ENCODE data around the gene SLC66A2. TPM values are rescaled to one million over a fixed set of nuclear protein-coding genes. Genes with fewer than 3 reads are reported as not detected.

Gene SLC66A2
- polyA plus RNA-seq, 1 donor from 2014 or later: 30.3 TPM

- Mint-ChIP-seq H3K9me3 (peaks cover 0 to 6% (median 4%) of the 10 kb centered on the region in 3 donors), H3K4me3 (no peak overlapping the region), H3K27ac (no peak overlapping the region), H3K36me3 (peaks cover 20% of the 10 kb centered on the region), H3K27me3 (no peaks in the 10 kb centered on the region), H3K4me1 (peaks cover 3 to 17% (median 7%) of the 10 kb centered on the region in 3 donors)
Observed at GRCh38 chr18:79940814-79941472, 10.5 kb downstream of the SLC66A2 start.

- Mint-ChIP-seq H3K36me3 (peaks cover 26% of the 10 kb centered on the region), H3K4me1 (peaks cover 2 to 13% (median 5%) of the 10 kb centered on the region in 3 donors), H3K27me3 (no peaks in the 10 kb centered on the region), H3K27ac (no peak overlapping the region), H3K9me3 (peaks cover 0 to 7% (median 4%) of the 10 kb centered on the region in 3 donors), H3K4me3 (peak overlapping the region in 1 of 4 donors; percentile 76)
Observed at GRCh38 chr18:79940126-79940813, 11.2 kb downstream of the SLC66A2 start.

- Mint-ChIP-seq H3K27ac (peak overlapping the region in 1 of 3 donors; percentile 54), H3K36me3 (peaks cover 31% of the 10 kb centered on the region), H3K27me3 (no peaks in the 10 kb centered on the region)
Observed at GRCh38 chr18:79939096-79939495, 12.4 kb downstream of the SLC66A2 start.

DNA sequence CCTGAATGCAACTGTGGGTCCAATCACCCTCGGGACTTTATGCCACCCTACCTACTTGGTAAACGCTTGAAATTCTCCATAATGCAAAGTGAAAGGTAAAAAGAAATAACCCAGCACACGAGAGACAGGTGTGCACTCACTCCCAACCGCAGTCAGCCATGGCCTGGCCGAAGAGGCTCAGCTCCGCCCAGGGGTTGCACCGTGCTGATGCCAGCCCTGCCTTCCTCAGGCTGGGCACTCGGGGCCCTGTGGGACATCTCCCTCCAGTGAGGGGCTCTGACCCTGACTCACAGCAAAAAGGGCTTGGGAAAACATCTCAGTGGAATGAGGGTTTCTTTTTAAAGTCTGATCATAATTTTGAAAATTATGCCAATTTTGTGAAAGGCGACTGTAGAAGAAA lies 13.3 kb downstream of the SLC66A2 start:
- no peak overlapping the region for H3K4me3 Mint-ChIP-seq
- H3K27me3 Mint-ChIP-seq: no peaks in the 10 kb centered on the region
- peaks cover 2 to 8% (median 3%) of the 10 kb centered on the region in 3 donors for H3K4me1 Mint-ChIP-seq
- H3K36me3 Mint-ChIP-seq: peaks cover 37% of the 10 kb centered on the region
- H3K9me3 Mint-ChIP-seq: peaks cover 8 to 11% (median 11%) of the 10 kb centered on the region in 3 donors
- H3K27ac Mint-ChIP-seq: no peak overlapping the region

More at GRCh38 chr18:79939096-79939495, 12.4 kb downstream of the SLC66A2 start:
- Mint-ChIP-seq H3K9me3 (peaks cover 3 to 7% (median 5%) of the 10 kb centered on the region in 3 donors), H3K4me1 (peaks cover 2 to 5% (median 3%) of the 10 kb centered on the region in 3 donors), H3K4me3 (peak overlapping the region in 1 of 4 donors; percentile 12)

- peaks cover 13 to 16% (median 14%) of the 10 kb centered on the region in 3 donors for H3K9me3 Mint-ChIP-seq
- H3K36me3 Mint-ChIP-seq: peaks cover 46% of the 10 kb centered on the region
- H3K4me3 Mint-ChIP-seq: no peak overlapping the region
- H3K4me1 Mint-ChIP-seq: peaks cover 2 to 12% (median 2%) of the 10 kb centered on the region in 3 donors
- no peak overlapping the region for H3K27ac Mint-ChIP-seq
- H3K27me3 Mint-ChIP-seq: no peaks in the 10 kb centered on the region
Observed at GRCh38 chr18:79937103-79937860, 14.2 kb downstream of the SLC66A2 start.

DNA sequence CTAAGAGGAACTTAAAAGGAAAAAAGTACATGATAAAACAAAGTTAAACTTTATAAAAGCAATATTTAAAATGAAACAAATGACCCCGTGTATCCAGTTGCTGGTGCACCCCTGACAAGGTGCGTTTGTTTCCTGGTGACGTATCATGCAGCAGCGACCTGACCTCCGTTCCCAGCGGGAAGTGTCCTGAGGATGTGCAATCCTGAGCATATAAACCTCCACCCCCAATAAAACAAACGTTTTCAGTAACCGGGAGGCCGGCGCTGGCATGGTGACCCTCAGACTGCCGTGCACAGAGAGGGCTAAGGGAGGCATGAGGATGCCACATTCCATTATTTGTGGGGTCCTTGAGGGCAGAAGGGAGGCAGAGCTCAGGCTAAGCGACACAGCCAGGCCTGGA lies 14.8 kb downstream of the SLC66A2 start:
- peak overlapping the region in 1 of 4 donors; percentile 27 for H3K4me3 Mint-ChIP-seq
- H3K27ac Mint-ChIP-seq: no peak overlapping the region
- peaks cover 44% of the 10 kb centered on the region for H3K36me3 Mint-ChIP-seq
- peaks cover 2 to 12% (median 2%) of the 10 kb centered on the region in 3 donors for H3K4me1 Mint-ChIP-seq
- H3K9me3 Mint-ChIP-seq: peaks cover 16 to 20% (median 17%) of the 10 kb centered on the region in 3 donors
- no peaks in the 10 kb centered on the region for H3K27me3 Mint-ChIP-seq

GRCh38 chr18:79935925-79936324 lies 15.5 kb downstream of the SLC66A2 start:
- Mint-ChIP-seq H3K27ac (peak overlapping the region in 1 of 3 donors; percentile 36), H3K4me3 (no peak overlapping the region), H3K4me1 (peaks cover 4 to 12% (median 4%) of the 10 kb centered on the region in 3 donors), H3K27me3 (no peaks in the 10 kb centered on the region), H3K9me3 (peaks cover 16 to 27% (median 20%) of the 10 kb centered on the region in 3 donors), H3K36me3 (peaks cover 48% of the 10 kb centered on the region)

- Mint-ChIP-seq H3K27me3 (no peaks in the 10 kb centered on the region), H3K4me3 (no peak overlapping the region), H3K9me3 (peaks cover 16 to 27% (median 20%) of the 10 kb centered on the region in 3 donors), H3K36me3 (peaks cover 46% of the 10 kb centered on the region), H3K27ac (peak overlapping the region in 1 of 3 donors; percentile 36), H3K4me1 (peaks cover 4 to 12% (median 4%) of the 10 kb centered on the region in 3 donors)
Observed at GRCh38 chr18:79935499-79935898, 16.0 kb downstream of the SLC66A2 start.

- H3K36me3 Mint-ChIP-seq: peaks cover 45% of the 10 kb centered on the region
- H3K9me3 Mint-ChIP-seq: peaks cover 17 to 31% (median 20%) of the 10 kb centered on the region in 3 donors
- H3K27ac Mint-ChIP-seq: no peak overlapping the region
Observed at GRCh38 chr18:79935098-79935480, 16.4 kb downstream of the SLC66A2 start.

DNA sequence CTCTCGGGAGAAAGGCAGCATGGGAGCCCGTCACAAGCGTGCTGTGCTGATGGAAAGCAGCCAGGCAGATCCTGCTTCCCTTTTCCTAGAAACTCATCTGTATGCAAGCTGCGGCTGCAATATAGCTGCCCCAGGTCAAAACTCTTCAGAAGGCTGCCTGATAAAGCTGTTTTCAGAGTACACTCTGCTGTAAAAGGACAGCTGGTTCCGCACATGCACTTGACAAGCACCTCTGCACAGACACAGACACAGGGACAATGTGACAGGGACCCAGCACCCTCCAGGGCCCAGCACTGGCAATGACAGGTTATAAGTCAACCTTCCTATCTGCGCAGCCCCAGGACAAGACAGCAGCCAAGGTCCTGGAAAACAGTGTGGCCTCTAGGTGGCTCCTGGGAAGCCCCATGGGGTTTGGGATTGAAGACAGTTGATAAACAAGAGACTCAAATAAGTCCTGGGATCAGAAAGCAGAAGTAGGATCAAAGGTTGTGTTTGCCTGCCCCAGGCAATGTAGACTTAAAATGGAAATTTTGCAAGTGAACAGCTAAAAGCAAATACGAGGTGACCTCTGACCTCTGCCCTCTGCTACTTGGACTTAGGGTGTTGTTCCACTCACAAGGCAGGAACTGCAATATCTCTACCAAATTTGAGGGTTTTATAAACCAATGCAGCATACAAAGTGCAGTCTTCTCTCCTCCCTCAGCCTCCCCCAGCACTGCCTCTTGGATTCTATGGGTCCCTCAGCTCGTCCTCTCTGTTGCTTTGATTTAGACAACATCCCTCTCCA lies 16.9 kb downstream of the SLC66A2 start:
- Mint-ChIP-seq H3K27ac (no peak overlapping the region), H3K4me3 (no peak overlapping the region), H3K36me3 (peaks cover 51% of the 10 kb centered on the region), H3K4me1 (peaks cover 3 to 12% (median 4%) of the 10 kb centered on the region in 3 donors), H3K9me3 (peaks cover 19 to 37% (median 22%) of the 10 kb centered on the region in 3 donors), H3K27me3 (no peaks in the 10 kb centered on the region)

More at GRCh38 chr18:79935098-79935480, 16.4 kb downstream of the SLC66A2 start:
- peak overlapping the region in 1 of 4 donors; percentile 66 for H3K4me3 Mint-ChIP-seq
- peaks cover 4 to 12% (median 4%) of the 10 kb centered on the region in 3 donors for H3K4me1 Mint-ChIP-seq
- H3K27me3 Mint-ChIP-seq: no peaks in the 10 kb centered on the region

GRCh38 chr18:79933765-79934164 lies 17.7 kb downstream of the SLC66A2 start:
- Mint-ChIP-seq H3K36me3 (peaks cover 53% of the 10 kb centered on the region), H3K27me3 (no peaks in the 10 kb centered on the region), H3K27ac (no peak overlapping the region), H3K4me1 (peaks cover 3 to 8% (median 4%) of the 10 kb centered on the region in 3 donors), H3K4me3 (peak overlapping the region in 1 of 4 donors; percentile 60), H3K9me3 (peaks cover 19 to 44% (median 27%) of the 10 kb centered on the region in 3 donors)

GRCh38 chr18:79932907-79933306 lies 18.5 kb downstream of the SLC66A2 start:
- H3K4me1 Mint-ChIP-seq: peaks cover 4 to 8% (median 4%) of the 10 kb centered on the region in 3 donors
- peaks cover 19 to 46% (median 25%) of the 10 kb centered on the region in 3 donors for H3K9me3 Mint-ChIP-seq
- no peak overlapping the region for H3K27ac Mint-ChIP-seq
- no peaks in the 10 kb centered on the region for H3K27me3 Mint-ChIP-seq
- H3K36me3 Mint-ChIP-seq: peaks cover 57% of the 10 kb centered on the region
- peak overlapping the region in 1 of 4 donors; percentile 43 for H3K4me3 Mint-ChIP-seq

DNA sequence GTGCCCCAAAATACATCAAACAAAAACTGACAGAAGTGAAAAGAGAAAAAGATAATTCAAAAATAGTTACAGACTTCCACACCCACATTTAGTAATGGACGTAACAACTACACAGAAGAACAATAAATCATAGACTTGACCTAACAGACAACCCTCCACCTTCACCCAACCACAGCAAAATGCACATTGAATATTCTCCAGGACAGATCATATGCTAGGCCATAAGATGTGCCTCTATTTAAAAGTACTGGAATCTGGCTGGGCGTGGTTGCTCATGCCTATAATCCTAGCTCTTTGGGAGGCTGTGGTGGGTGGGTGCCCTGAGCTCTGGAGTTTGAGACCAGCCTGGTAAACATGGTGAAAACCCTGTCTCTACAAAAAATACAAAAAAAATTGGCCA lies 20.0 kb downstream of the SLC66A2 start:
- peaks cover 48% of the 10 kb centered on the region for H3K36me3 Mint-ChIP-seq
- peaks cover 4 to 8% (median 7%) of the 10 kb centered on the region in 3 donors for H3K4me1 Mint-ChIP-seq
- no peak overlapping the region for H3K4me3 Mint-ChIP-seq
- H3K9me3 Mint-ChIP-seq: peaks cover 19 to 46% (median 23%) of the 10 kb centered on the region in 3 donors
- H3K27ac Mint-ChIP-seq: no peak overlapping the region
- no peaks in the 10 kb centered on the region for H3K27me3 Mint-ChIP-seq
